ENCODE measurements around the gene KCNK2.

The KCNK2 gene

GRCh38 chr1:215277532-215277931 is 195.0 kb downstream of the KCNK2 start:
- Mint-ChIP-seq H3K9me3 (peaks cover 4% of the 10 kb centered on the region), H3K4me1 (ENCODE audit: low read depth) (no peaks in the 10 kb centered on the region), H3K4me3 (no peak overlapping the region), H3K36me3 (ENCODE audit: low read depth) (no peaks in the 10 kb centered on the region), H3K27me3 (no peaks in the 10 kb centered on the region), H3K27ac (no peak overlapping the region)
- DNase-seq: no peak

- Mint-ChIP-seq H3K4me1 (ENCODE audit: low read depth) (no peaks in the 10 kb centered on the region), H3K27me3 (no peaks in the 10 kb centered on the region), H3K9me3 (no peaks in the 10 kb centered on the region), H3K4me3 (no peak overlapping the region), H3K27ac (no peak overlapping the region), H3K36me3 (ENCODE audit: low read depth) (no peaks in the 10 kb centered on the region)
- no peak for DNase-seq
These were observed 197.1 kb downstream of the KCNK2 start for GRCh38 chr1:215279682-215280081.

GRCh38 chr1:215282557-215282956 is 200.0 kb downstream of the KCNK2 start:
- no peaks in the 10 kb centered on the region for H3K36me3 Mint-ChIP-seq (ENCODE audit: low read depth)
- H3K4me1 Mint-ChIP-seq (ENCODE audit: low read depth): no peaks in the 10 kb centered on the region
- H3K9me3 Mint-ChIP-seq: no peaks in the 10 kb centered on the region

GRCh38 chr1:215285013-215285800 is 202.7 kb downstream of the KCNK2 start:
- H3K27me3 Mint-ChIP-seq: no peaks in the 10 kb centered on the region
- H3K4me1 Mint-ChIP-seq (ENCODE audit: low read depth): no peaks in the 10 kb centered on the region
- DNase-seq: no peak
- no peaks in the 10 kb centered on the region for H3K9me3 Mint-ChIP-seq
- H3K36me3 Mint-ChIP-seq (ENCODE audit: low read depth): no peaks in the 10 kb centered on the region
- H3K27ac Mint-ChIP-seq: no peak overlapping the region
- H3K4me3 Mint-ChIP-seq: no peak overlapping the region

More at GRCh38 chr1:215282557-215282956, 200.0 kb downstream of the KCNK2 start:
- Mint-ChIP-seq H3K27ac (no peak overlapping the region), H3K4me3 (no peak overlapping the region), H3K27me3 (no peaks in the 10 kb centered on the region)
- no peak for DNase-seq

Data from activated T-cell treated with anti-CD3 and anti-CD28 coated beads, Interleukin-2, amount 50 U/mL, for 24 hours (primary cell).